ENCODE data around the gene PXDN.

DNA sequence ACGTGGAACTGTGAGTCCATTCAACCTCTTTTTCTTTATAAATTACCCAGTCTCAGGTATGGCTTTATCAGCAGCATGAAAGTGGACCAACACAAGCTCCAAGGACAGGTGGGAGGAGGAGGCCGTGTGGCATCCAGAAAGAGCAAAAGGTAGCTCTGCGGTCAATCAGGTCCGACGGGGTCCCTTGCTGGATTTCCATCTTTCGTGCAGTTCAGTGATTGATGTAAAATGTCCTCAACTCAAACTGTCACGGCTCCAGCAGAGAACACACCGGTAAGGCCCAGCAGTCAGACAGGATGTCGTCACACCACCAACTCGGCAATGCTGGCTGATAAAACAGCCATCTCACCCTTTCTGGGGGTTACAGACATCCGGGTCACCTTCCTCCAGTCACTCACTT, 123.3 kb downstream of the PXDN start:
- TF ChIP-seq CTCF (IDR thresholded peaks at IDR 0.05; ENCODE audit: low read depth, low read length, poor library complexity, severe bottlenecking) (no peak), EZH2phosphoT487 (IDR thresholded peaks at IDR 0.05; ENCODE audit: borderline replicate concordance, low read length) (no peak)

Data from DOHH2 (cell line).